Middle frontal gyrus (tissue), 1 donor: ENCODE data around the gene PCP4L1.
"Not testable (repeated sequence)": the region's sequence is repeated elsewhere in the genome, so short reads cannot be mapped to it uniquely, and the experiment has no call there.

Experiments
- DNase-seq: peaks from one replicate; pipeline ENCODE4 v3.0.0-alpha.2; 2015; ENCODE audit warnings: low spot score; ENCODE audit errors: extremely low spot score

Gene PCP4L1

GRCh38 chr1:161314201-161314981, 55.8 kb downstream of the PCP4L1 start, which contains the start of gene SDHC:
Gene SDHC (plus strand): TSS chr1:161314381. CDS start chr1:161314406, 25 bp downstream.
- peak; percentile 91 for DNase-seq

- not testable (repeated sequence) for DNase-seq
These were observed 57.5 kb downstream of the PCP4L1 start for GRCh38 chr1:161315841-161316674.

GRCh38 chr1:161324020-161324419, 65.5 kb downstream of the PCP4L1 start:
- no peak for DNase-seq

- DNase-seq: no peak
These were observed 71.8 kb downstream of the PCP4L1 start for GRCh38 chr1:161330346-161330745.

- no peak for DNase-seq
These were observed 74.6 kb downstream of the PCP4L1 start for GRCh38 chr1:161333166-161333565.
